ENCODE results near the gene NR6A1. TPM values are rescaled to one million over a fixed set of nuclear protein-coding genes. Genes with fewer than 3 reads are reported as not detected.

The NR6A1 gene
- polyA plus RNA-seq, 4 donors: 0.30 to 1.4 (median 1.0) TPM

DNA sequence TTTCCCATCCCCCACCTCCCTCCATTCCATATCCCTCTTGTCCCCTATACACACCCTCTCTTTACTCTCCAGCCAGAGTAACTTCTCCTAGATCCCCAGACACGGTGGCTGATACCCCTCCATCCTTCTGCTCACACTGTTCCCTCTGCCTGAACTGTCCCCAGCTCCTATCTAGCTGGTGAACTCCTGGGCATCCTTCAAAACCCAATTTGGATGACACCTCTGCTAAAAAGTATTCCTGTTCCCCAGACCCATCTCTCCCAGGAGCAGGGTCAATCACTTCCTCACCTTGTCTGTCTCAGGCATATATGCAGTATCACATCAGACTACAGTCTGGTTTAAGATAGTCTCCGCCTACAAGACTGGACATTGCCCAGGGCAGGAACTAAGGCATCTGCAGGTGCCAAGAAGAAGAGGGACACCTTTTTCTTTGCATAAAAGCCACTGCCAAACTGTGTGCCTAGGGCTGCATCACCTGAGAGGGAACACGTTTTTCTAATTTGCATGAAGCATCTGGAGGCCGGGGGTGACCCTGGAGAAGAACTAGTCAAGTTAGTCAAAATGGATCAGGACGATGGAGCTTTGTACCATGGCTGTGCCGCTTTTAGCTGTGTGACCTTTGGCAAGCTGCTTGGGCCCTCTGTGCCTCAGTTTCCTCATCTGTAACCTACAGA, 291.0 kb downstream of the NR6A1 start:
- no peak for DNase-seq (ENCODE audit: low read depth in 4 of 4, low spot score in 3 of 4)

DNA sequence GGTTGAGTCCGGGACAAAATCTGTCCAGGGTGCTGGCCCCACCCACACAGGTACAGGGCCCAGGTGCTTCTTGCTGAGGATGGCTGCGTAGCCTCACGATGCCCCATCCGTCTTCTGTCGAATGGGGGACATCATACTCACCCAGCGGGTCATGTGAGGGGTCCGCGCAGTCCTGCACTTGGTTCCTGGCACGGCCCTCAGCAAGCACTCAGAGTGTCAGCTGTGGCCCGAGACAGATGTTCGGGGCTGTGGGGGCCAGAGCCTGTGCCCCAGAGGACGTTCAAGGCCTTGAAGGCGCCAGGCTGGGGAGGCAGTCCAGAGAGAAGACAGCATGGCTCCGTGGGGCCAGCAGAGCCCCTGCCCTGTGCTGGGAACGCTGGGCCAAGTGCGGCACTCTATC, 291.7 kb downstream of the NR6A1 start:
- DNase-seq (ENCODE audit: low read depth in 4 of 4, low spot score in 3 of 4): no peak

DNA sequence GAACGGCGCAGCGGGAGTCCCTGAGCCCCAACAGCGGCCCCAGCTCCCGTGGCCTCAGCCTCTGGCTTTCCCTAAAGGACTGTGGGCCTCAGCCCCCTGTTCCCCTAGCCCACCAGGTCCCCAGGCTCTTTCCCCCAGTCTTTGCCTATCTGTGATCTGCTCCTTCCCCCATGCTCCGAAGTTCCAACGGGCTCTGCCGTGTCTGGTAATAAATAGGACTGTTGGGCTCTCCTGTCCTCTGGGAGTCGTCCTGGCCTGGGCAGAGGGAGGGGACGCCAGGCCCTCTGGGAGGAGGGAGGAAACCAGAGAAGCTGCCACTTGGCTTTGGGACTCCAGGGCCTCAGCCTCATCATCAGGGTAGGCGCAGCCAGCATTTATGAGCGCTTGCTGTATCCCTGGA, 292.8 kb downstream of the NR6A1 start:
- DNase-seq (ENCODE audit: low read depth in 4 of 4, low spot score in 3 of 4): no peak

DNA sequence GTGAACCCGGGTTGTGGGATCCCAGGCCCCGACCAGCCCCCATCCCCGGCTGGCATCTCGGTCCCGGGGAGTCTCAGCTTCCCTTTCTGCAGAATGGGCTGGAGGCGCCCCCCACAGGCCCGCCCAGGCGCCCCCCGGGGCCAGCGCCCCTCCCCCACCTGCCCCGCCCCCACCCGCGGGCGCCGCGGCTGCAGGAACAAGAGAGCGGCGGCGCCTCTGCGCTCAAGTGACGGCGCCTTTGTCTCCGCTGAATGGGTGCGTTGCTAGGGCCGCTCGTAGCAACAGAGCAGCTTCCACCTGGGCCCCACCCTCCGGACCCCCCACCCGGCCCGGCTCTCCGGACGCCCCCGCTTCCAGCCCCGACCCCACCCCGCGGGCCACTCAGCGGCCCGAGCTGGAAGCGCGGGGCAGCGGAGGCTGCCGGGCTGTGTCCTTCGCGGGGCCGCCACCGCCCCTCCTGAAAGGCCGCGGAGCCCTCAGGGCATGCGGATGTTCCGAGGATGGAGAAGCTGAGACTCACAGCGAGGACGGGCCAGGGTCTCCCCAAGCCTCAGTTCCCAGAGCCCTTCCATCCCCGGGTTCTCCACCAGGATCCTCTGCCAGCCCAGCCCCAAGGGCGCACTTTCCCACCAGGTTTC, 293.3 kb downstream of the NR6A1 start:
- no peak for DNase-seq (ENCODE audit: low read depth in 4 of 4, low spot score in 3 of 4)

DNA sequence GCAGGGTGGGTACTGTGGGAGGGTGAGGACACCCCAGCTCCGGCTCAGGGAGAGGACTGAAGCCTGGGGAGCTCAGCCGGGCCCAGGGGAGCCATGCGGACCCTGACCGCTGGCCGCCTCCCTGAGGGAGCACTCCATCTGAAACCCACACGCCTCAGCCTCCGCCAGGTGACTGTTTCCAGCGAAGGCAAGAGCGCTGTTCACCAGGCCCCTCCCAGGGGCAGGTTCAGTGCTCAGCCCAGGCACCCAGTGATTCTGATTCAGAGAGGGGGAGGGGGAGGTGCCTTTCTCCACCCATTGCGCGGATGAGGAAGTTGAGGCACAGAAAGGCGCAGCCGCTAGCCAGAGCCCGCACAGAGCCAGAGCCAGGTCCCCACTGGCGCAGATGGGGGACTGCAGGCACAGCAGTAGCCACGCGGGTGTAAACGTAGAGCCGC, 293.9 kb downstream of the NR6A1 start:
- no peak for DNase-seq (ENCODE audit: low read depth in 4 of 4, low spot score in 3 of 4)

DNA sequence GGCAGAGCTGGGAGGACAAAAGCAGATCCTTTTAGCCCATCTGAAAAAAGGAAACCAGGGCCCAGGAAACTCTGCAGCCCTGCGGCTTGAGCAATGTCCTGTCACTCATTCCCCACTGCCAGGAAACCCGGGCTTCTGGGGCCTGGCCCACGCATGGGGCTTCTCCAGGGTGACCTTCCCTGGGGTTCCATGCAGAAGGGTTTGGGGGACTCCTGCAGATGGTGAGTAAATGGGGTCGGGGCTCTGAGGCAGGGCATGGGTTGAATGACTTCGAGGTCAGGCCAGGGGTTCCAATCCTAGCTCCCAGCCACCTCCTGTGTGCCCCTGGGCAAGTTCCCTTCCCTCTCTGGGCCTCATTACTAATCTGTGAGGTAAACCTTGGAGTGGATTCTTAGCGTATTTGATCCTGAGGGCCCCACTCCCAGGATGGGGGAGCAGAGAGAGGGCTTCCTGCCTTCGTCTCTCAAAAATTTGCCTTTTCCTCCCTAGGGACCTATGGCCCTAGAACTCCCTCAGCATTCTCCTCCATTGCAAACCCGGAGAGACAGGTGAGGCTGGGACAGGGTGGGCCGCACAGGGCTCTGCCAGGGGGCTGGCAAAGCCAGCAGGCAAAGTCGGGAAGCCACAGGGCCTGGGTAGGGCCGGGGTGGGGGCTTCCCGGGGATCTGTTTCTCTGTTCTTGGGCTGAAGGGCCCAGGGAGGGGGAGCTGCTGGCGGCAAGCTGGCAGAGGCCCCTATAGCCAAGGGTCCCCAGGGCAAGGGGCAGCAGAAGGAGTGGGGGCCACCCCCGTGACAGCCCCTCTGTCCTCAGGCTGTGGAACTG, 295.0 kb downstream of the NR6A1 start:
- no peak for DNase-seq (ENCODE audit: low read depth in 4 of 4, low spot score in 3 of 4)

DNA sequence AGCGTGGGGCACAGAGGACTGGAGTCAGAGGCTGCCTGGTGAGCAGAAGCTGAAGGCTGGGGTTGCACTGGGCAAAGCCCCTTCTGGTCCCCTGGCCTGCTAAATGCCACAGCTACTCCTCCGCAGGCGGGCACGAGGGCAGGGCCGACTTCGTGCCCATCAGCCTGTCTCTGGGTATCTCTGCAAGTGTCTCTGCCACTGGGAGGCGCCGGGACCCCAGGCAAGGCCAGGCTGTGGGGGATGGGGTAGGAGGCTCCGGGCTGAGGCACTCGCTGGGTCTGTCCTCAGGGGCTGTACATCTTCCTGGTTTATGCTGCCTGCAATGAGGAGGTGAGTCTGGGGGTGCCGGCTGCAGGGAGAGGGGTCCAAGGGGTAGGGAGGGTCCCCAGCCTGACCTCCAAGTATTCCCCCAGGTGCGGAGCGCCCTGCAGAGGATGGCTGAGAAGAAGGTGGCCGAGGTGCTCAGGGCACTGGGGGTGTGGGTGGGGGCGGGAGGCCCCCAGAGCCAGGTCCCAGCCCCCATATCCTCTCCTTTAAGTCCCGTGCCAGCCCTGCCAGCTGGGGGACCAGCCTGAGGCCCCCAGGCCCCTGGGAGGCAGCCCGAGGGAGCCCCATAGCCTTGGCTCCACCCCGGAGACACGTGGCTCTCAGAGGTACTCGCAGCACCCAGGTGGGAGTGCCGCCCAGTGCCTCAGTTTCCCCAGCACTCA, 295.8 kb downstream of the NR6A1 start:
- DNase-seq (ENCODE audit: low read depth in 4 of 4, low spot score in 3 of 4): no peak

DNA sequence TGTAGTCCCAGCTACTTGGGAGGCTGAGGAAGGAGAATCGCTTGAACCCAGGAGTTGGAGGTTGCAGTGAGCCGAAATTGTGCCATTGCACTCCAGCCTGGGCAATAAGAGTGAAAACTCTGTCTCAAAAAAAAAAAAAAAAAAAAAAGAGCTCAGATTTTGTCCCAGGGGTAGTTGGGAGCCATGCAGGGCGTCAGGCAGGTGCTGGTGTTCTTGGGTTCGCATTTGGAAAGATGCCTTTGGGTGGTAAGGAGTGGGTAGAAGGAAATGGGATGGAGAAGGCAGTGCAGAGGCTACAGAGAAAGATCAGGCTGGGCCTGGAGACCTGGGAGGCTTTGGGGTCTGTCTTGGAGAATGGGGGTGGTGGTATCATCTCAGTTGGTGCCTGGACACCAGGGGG, 297.0 kb downstream of the NR6A1 start:
- DNase-seq (ENCODE audit: low read depth in 4 of 4, low spot score in 3 of 4): no peak

DNA sequence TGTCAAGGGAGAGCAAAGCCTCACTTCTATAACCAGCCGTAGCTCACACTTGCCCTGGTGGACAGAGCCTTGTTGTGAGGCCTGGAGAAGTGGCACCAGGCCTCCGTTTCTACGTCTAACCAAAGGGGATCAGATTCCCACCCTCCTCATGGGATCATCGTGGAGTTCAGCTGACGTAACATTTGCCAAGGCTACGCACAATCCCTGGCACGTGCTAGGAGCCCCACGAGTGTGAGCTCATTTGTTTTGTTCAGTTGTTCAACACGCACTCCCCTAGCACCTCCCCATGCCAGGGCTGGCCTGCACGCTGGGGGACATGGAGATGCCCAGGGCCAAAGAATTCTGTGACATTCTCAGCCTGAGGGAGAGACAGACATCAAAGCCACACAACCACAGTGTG, 297.8 kb downstream of the NR6A1 start:
- no peak for DNase-seq (ENCODE audit: low read depth in 4 of 4, low spot score in 3 of 4)

DNA sequence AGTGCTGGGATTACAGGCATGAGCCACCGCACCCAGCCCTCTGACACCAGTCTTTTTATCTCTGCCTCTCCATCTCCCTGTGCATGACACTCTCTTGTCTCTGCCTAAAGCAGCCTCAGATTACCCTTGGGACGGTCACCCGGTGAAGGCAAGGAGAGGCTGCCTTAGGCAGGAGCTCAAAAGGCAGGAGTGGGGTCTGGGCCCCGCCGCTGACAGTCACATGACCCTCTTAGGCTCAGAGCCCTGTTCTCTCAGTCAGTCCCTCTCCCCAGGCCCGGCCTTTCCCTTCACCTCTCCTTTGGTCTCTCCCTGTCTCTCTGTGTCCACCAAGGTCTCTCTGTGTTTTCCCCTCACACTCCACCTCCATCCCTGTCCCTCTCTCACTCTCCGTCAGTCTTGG, 298.3 kb downstream of the NR6A1 start:
- DNase-seq (ENCODE audit: low read depth in 4 of 4, low spot score in 3 of 4): no peak

DNA sequence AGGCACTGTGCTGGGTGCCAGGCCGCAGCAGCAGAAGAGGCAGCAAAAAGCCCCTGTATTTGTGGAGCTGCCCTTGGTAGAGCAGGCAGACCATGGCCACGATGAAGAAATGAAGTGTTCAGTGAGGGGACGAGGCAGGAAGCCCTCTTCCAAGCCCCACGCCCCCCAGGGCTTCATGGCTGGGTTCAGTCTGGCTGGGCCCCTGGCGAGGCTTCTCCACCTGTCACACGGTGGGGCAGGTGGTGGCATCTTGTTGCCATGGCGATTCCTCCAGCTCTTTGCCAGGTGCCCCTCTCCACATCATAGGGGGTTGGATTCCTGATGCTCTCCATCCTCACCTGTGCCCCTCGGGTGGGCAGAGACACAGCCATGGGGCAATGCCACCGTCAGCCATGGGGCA, 299.4 kb downstream of the NR6A1 start:
- no peak for DNase-seq (ENCODE audit: low read depth in 4 of 4, low spot score in 3 of 4)

DNA sequence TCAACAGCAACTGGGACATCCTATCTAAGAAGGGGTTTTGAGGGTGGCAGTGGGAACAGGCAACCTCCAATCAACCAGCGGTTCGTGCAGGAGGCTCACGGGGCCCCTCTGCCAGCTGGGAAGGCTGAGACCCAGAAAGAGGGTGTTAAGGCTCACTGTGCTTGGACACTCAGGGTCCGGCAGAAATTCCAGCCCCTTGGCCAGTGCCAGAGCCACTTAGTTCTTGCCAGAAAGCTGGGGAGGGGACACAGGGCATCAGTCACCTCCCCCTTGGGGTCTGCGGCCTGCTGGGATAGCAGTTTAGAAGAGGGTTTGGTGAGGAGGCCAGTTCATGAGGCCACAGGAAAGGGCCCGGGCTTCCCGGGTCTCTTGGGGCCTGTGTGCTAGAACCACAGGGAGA, 300.4 kb downstream of the NR6A1 start:
- DNase-seq (ENCODE audit: low read depth in 4 of 4, low spot score in 3 of 4): no peak

DNA sequence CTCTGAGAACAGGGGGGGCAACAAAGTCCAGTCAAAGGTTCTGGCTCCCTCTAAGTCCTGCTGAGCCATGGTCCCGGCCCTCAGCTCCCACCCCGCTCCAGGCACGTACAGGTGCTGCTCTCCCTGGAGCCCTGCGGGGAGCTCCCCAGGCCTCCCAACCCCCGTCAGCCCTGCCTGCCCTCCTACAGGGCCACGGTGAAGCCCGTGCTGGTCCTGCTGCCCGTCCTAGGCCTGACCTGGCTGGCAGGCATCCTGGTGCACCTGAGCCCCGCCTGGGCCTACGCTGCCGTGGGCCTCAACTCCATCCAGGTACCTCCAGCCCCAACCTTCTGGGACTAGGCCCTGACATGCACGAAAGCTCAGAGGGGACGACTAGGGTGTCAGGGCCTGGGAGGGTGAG, 300.8 kb downstream of the NR6A1 start:
- DNase-seq (ENCODE audit: low read depth in 4 of 4, low spot score in 3 of 4): no peak

DNA sequence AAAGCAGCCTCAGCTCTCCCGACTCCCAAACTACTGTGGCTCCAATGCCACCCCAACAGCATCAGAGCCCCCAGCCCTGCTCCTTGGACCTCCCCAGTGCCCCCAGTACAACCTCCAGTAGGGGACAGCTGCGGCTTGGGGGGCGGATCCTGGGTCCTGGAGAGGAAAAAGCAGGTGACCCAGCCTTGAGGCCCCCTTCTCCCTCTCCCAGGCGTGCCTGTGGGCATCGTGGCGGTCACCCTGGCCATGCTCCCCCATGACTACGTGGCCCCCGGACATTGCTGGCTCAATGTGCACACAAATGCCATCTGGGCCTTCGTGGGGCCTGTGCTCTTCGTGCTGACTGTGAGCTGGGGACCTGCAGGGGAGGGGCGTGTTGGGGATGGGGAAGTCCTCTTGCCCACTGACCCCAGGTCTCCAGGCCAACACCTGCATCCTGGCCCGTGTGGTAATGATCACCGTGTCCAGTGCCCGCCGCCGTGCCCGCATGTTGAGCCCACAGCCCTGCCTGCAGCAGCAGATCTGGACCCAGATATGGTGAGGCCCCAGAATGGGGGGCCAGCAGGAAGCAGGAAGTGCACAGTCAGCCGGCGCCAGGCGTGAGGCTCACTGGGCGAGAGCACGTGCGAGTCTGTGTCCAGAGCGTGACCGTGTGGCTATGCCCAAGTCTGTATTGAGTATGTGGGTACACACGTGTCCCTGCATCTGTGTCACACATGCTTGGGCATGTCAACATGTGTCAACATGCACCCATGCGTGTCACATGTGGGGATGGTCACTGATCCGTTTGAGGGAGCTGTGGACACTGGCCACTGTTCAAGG, 301.9 kb downstream of the NR6A1 start:
- DNase-seq (ENCODE audit: low read depth in 4 of 4, low spot score in 3 of 4): no peak

DNA sequence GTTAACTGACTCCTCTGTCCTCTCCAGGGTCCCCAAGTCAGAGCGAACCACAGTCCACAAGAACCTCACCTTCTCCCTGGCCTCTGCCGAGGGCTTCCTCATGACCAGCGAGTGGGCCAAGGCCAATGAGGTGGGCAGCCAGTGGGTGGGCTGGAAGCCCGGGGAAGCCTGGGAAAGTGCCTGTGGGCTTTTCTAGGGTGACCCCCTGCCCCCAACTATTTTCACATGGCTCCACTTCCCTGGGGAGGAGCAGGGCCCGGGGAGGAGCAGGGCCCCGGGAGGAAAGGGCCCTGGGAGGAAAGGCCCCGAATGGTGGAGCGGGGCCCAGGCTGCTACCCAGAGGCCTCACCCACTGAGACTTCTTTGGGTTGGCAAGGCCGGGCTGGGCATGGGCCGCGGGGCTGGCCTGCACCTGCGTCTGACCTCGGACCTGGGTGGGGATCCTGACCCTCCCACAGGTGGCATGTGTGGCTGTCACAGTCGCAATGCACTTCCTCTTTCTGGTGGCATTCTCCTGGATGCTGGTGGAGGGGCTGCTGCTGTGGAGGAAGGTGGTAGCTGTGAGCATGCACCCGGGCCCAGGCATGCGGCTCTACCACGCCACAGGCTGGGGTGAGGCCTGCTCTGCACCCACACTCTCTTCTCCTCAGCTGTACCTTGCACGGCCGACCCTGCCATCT, 302.9 kb downstream of the NR6A1 start:
- DNase-seq (ENCODE audit: low read depth in 4 of 4, low spot score in 3 of 4): no peak

DNA sequence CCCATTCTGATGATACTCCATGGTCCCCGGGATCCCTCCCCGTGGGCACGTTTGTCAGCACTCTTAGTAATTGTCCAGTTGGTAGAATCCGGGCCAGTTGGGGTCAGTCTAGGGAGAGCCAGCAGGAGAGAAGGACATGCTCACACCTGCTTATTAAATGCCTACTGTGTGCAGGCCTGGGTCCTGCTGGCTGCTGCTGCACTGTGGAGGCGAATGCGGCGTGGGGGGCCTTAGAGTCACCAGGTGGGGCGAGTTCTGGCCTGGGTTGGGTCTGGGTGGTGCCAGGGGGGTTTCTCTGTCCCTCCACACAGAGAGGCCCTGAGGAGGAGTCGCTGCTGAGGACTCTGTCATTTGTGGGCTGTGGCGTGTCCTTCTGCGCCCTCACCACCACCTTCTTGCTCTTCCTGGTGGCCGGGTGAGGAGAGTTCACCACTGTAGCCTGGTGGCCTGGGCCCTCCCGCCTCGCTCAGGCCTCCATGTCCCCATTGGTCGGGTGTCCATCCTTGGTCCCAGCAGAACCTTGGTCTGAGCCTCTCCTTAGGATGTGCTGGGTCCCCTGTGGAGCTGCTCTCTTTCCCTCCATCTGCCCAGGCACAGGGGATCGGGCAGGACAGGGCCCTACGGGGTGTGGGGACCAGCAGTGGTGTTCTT, 303.6 kb downstream of the NR6A1 start:
- no peak for DNase-seq (ENCODE audit: low read depth in 4 of 4, low spot score in 3 of 4)

All from left renal pelvis (tissue), 4 donors.